Metanephros (tissue), 1 donor: Measurements from ENCODE around the gene MTMR6. TPM values are rescaled to one million over a fixed set of nuclear protein-coding genes. Genes with fewer than 3 reads are reported as not detected.

Experiments
- total RNA-seq: library from RNA; depleted of rRNA; stranded (reverse); fragments of >200 nt; gene quantifications from one replicate; pipeline ENCODE4 v1.2.3, GENCODE V29; 2014

MTMR6 gene
- total RNA-seq, result 16.6 TPM

GRCh38 chr13:25286969-25287961, at the start of gene MTMR6:
Gene MTMR6 (minus strand): TSS chr13:25287488. CDS start chr13:25287247, 241 bp downstream.

GRCh38 chr13:25301347-25302113, 14.2 kb upstream of the MTMR6 start, which contains the start of gene NUP58:
Gene NUP58 (plus strand): TSS chr13:25301625. CDS start chr13:25301774, 149 bp downstream.

Other genes with a start within 250 kb of the MTMR6 start
- 0.23 TPM for gene PABPC3, start 191.4 kb downstream of the MTMR6 start, total RNA-seq
- 0.35 TPM for gene AMER2, start 115.2 kb downstream of the MTMR6 start, total RNA-seq
- gene NUP58, start 14.1 kb upstream of the MTMR6 start, total RNA-seq, result 66.5 TPM
- 4.1 TPM for gene ATP8A2, start 84.5 kb upstream of the MTMR6 start, total RNA-seq